ENCODE results near the gene KCNH6. TPM values are rescaled to one million over a fixed set of nuclear protein-coding genes. Genes with fewer than 3 reads are reported as not detected.

Gene KCNH6
- not detected in 2 replicates for total RNA-seq (2021)
- Bru-seq, nascent RNA, result not detected
- BruChase-seq, experiment 1, labeled RNA remaining after a 2-hour chase, result not detected
- percentile 3 among the genes with signal in this experiment for BruChase-seq, experiment 2, labeled RNA remaining after a 6-hour chase
- long read RNA-seq, result 0 reads

- Histone ChIP-seq H3K27ac (ENCODE audit: low read depth, low read length, poor library complexity, severe bottlenecking) (no peak within 1 kb of the TSS), H3K36me3 (ENCODE audit: insufficient read depth, low read length, poor library complexity, severe bottlenecking) (no peaks in the 10 kb centered on the region), H3K4me3 (ENCODE audit: low read depth, low read length, poor library complexity, severe bottlenecking) (no peak within 1 kb of the TSS), H3K9me3 (ENCODE audit: low read depth, low read length, poor library complexity, severe bottlenecking) (no peaks in the 10 kb centered on the region), H3K27me3 (replicated peaks; ENCODE audit: insufficient read depth, low read depth, low read length, poor library complexity) (no peaks in the 10 kb centered on the region), H3K4me1 (ENCODE audit: insufficient read depth, low read length, poor library complexity, severe bottlenecking) (no peaks in the 10 kb centered on the region)
- ChIA-PET POLR2A (ENCODE audit: low non-redundant PET) (no interaction called here), CTCF (interaction anchor here (0.6 kb wide), 1 partner anchor 80 kb away, joined by 5 read pairs; no protein-coding TSS in a partner anchor)
- TF ChIP-seq EZH2 (IDR thresholded peaks at IDR 0.05; ENCODE audit: borderline replicate concordance, low read depth, low read length, poor library complexity, severe bottlenecking), result no peak
- no peak for TF ChIP-seq CTCF (conservative IDR thresholded peaks at IDR 0.05; ENCODE audit: low read depth, low read length)
- no TSS peak for BruUV-seq (replicated peaks)
- intact Hi-C loops (cut with micrococcal nuclease; ENCODE audit: unreplicated experiment), result no loop called here
- DNase-seq (ENCODE audit: low spot score), result no peak
Observed at GRCh38 chr17:63523253-63523855, at the start of gene KCNH6. TSS of gene KCNH6 (plus strand) at chr17:63523358. CDS start at chr17:63523414, 56 bp downstream.

GRCh38 chr17:63474174-63474573 lies 49.0 kb upstream of the KCNH6 start:
- CTCF ChIA-PET, result interaction anchor here (1.4 kb wide), 1 partner anchor 49 kb away, joined by 3 read pairs; no protein-coding TSS in a partner anchor
- BruUV-seq (replicated peaks), result no TSS peak
- H3K4me3 ChIP-seq (ENCODE audit: low read depth, low read length, poor library complexity, severe bottlenecking), result no peak overlapping the region
- H3K36me3 ChIP-seq (ENCODE audit: insufficient read depth, low read length, poor library complexity, severe bottlenecking), result no peaks in the 10 kb centered on the region
- no peaks in the 10 kb centered on the region for H3K27me3 ChIP-seq (replicated peaks; ENCODE audit: insufficient read depth, low read depth, low read length, poor library complexity)
- POLR2A ChIA-PET (ENCODE audit: low non-redundant PET), result no interaction called here
- TF ChIP-seq CTCF (conservative IDR thresholded peaks at IDR 0.05; ENCODE audit: low read depth, low read length) (no peak), EZH2 (IDR thresholded peaks at IDR 0.05; ENCODE audit: borderline replicate concordance, low read depth, low read length, poor library complexity, severe bottlenecking) (no peak)
- DNase-seq (ENCODE audit: low spot score), result no peak
- intact Hi-C loops (cut with micrococcal nuclease; ENCODE audit: unreplicated experiment), result no loop called here
- H3K4me1 ChIP-seq (ENCODE audit: insufficient read depth, low read length, poor library complexity, severe bottlenecking), result peaks cover 22% of the 10 kb centered on the region
- no peak overlapping the region for H3K27ac ChIP-seq (ENCODE audit: low read depth, low read length, poor library complexity, severe bottlenecking)
- H3K9me3 ChIP-seq (ENCODE audit: low read depth, low read length, poor library complexity, severe bottlenecking), result no peaks in the 10 kb centered on the region

GRCh38 chr17:63474586-63475460 lies 48.3 kb upstream of the KCNH6 start:
- no peak for DNase-seq (ENCODE audit: low spot score)
- no peak overlapping the region for H3K27ac ChIP-seq (ENCODE audit: low read depth, low read length, poor library complexity, severe bottlenecking)
- BruUV-seq (replicated peaks), result no TSS peak
- no peaks in the 10 kb centered on the region for H3K27me3 ChIP-seq (replicated peaks; ENCODE audit: insufficient read depth, low read depth, low read length, poor library complexity)
- POLR2A ChIA-PET (ENCODE audit: low non-redundant PET), result no interaction called here
- TF ChIP-seq CTCF (conservative IDR thresholded peaks at IDR 0.05; ENCODE audit: low read depth, low read length) (no peak), EZH2 (IDR thresholded peaks at IDR 0.05; ENCODE audit: borderline replicate concordance, low read depth, low read length, poor library complexity, severe bottlenecking) (no peak)
- CTCF ChIA-PET, result interaction anchor here (1.4 kb wide), 1 partner anchor 49 kb away, joined by 3 read pairs; no protein-coding TSS in a partner anchor
- no peak overlapping the region for H3K4me3 ChIP-seq (ENCODE audit: low read depth, low read length, poor library complexity, severe bottlenecking)
- H3K9me3 ChIP-seq (ENCODE audit: low read depth, low read length, poor library complexity, severe bottlenecking), result no peaks in the 10 kb centered on the region
- intact Hi-C loops (cut with micrococcal nuclease; ENCODE audit: unreplicated experiment), result no loop called here
- H3K36me3 ChIP-seq (ENCODE audit: insufficient read depth, low read length, poor library complexity, severe bottlenecking), result no peaks in the 10 kb centered on the region
- H3K4me1 ChIP-seq (ENCODE audit: insufficient read depth, low read length, poor library complexity, severe bottlenecking), result peaks cover 24% of the 10 kb centered on the region

All from A673 (cell line).